Psoas muscle (tissue), 8 donors: ENCODE results near the gene MOK. TPM values are rescaled to one million over a fixed set of nuclear protein-coding genes. Genes with fewer than 3 reads are reported as not detected.

ENCODE experiments used
- ATAC-seq, 4 donors: fragments of 200-7000 bp; cut with Tn5 transposase; one replicate each; pipeline ENCODE4 v1.9.1; 2020; ENCODE audit warnings: moderate library complexity in 3 of 4, mild to moderate bottlenecking in 2 of 4
- DNase-seq, 2 donors: peaks; one replicate each; pipeline ENCODE4 v3.0.0-alpha.2; 2020
- H3K27ac ChIP-seq: fragments of 200-600 bp; one replicate; pipeline ENCODE4 v1.8.0; 2022
- H3K27me3 ChIP-seq, 3 donors: fragments of 200-600 bp in 1 of 3; one replicate each; pipeline versions ENCODE4 v1.6.1 to v1.8.0; 2013 to 2022; ENCODE audit warnings: low read length in 2 of 3, mild to moderate bottlenecking in 2 of 3, moderate library complexity in 1 of 3; ENCODE audit not compliant: insufficient read depth in 3 of 3
- H3K36me3 ChIP-seq, 2 donors: fragments of 200-600 bp in 1 of 2; one replicate each; pipeline versions ENCODE4 v1.6.1 to v1.8.0; 2013 to 2022; ENCODE audit warnings: low read depth in 1 of 2, mild to moderate bottlenecking in 1 of 2, moderate library complexity in 1 of 2; ENCODE audit not compliant: insufficient read depth in 1 of 2
- H3K4me1 ChIP-seq: fragments of 200-600 bp; one replicate; pipeline ENCODE4 v1.8.0; 2022
- H3K4me3 ChIP-seq: fragments of 200-600 bp; one replicate; pipeline ENCODE4 v1.8.0; 2022; ENCODE audit warnings: mild to moderate bottlenecking
- H3K9me3 ChIP-seq: fragments of 200-600 bp; one replicate; pipeline ENCODE4 v1.8.0; 2022
- CTCF ChIP-seq: fragments of 200-600 bp; IDR thresholded peaks from one replicate; pipeline ENCODE4 v1.8.0; 2022; ENCODE audit warnings: antibody characterized with exemption
- WGBS, 3 donors: extraction: QIAGEN DNeasy Blood & Tissue Kit; methylation state at CpG; one replicate each; pipeline versions ENCODE4 v1.1.6 to v1.1.7; 2013; 5-methylcytosine and 5-hydroxymethylcytosine counted together
- intact Hi-C, 2 donors: fragments of 100-400 bp; cut with DNase I; formaldehyde crosslinking; loops; one replicate each; pipeline versions ENCODE4 v1.11.0 to v1.14.2; 2022
- polyA plus RNA-seq, 3 donors: library from polyadenylated mRNA; stranded (reverse); fragments of 200-250 nt; gene quantifications; one replicate each; pipeline ENCODE4 v1.2.3, GENCODE V29; 2013
- total RNA-seq, 4 donors: library from RNA; stranded (reverse); fragmentation: NEBNext Ultra II Directional in 2 of 4; extraction: Animal tissue kit (Norgen Biotek cat#: 25700) in 2 of 4; gene quantifications; one replicate each; pipeline versions ENCODE4 v1.2.1 to v1.2.4, GENCODE V29; 2021 to 2023
- donor health status: healthy with polysubstance abuse.
- donor health status: DM: no; HTN: no; CAD: no; lungs with moderate emphysema.
- donor health status: Bipolar disorder and iron deficiency.
- donor health status: healthy.
- donor health status: DM: yes; HTN: yes; CAD: no.
- donor health status: DM: no; HTN: no; CAD: no.
- donor health status: DM: no; HTN: no; CAD: no.
- donor health status: DM: yes; HTN: yes; CAD: no.

MOK gene
- total and polyA plus RNA-seq, 7 donors = 1.8 to 11.1 (median 3.4) TPM

- no peak for TF ChIP-seq CTCF
- ATAC-seq (peak in 1 of 4 donors; percentile 30), DNase-seq (peak in 1 of 2 donors; percentile 53)
- 65 to 69% (median 66%) methylated on average over 27 of the region's 27 CpGs for WGBS, 3 donors
- H3K9me3 ChIP-seq = no peaks in the 10 kb centered on the region
- H3K4me3 ChIP-seq = no peak overlapping the region
- H3K4me1 ChIP-seq = no peaks in the 10 kb centered on the region
- H3K36me3 ChIP-seq = peaks cover 0 to 29% of the 10 kb centered on the region in 2 donors
- intact Hi-C loops = no loop called here
- H3K27ac ChIP-seq = no peak overlapping the region
- no peaks in the 10 kb centered on the region for H3K27me3 ChIP-seq
Measured at GRCh38 chr14:102226356-102227125, 78.4 kb downstream of the MOK start.

- TF ChIP-seq CTCF = no peak
Measured at GRCh38 chr14:102225936-102226335, 79.0 kb downstream of the MOK start.

GRCh38 chr14:102225386-102225785 is 79.6 kb downstream of the MOK start:
- ATAC-seq (no peak), DNase-seq (no peak)
- Histone ChIP-seq H3K4me3 (no peak overlapping the region), H3K27ac (no peak overlapping the region), H3K9me3 (no peaks in the 10 kb centered on the region), H3K36me3 (peaks cover 0 to 29% of the 10 kb centered on the region in 2 donors), H3K4me1 (no peaks in the 10 kb centered on the region), H3K27me3 (no peaks in the 10 kb centered on the region)
- no peak for TF ChIP-seq CTCF
- 82 to 91% (median 86%) methylated on average over 7 of the region's 7 CpGs for WGBS, 3 donors
- intact Hi-C loops = no loop called here

More at GRCh38 chr14:102225936-102226335, 79.0 kb downstream of the MOK start:
- intact Hi-C loops = no loop called here
- no peak overlapping the region for H3K27ac ChIP-seq
- peaks cover 0 to 29% of the 10 kb centered on the region in 2 donors for H3K36me3 ChIP-seq
- H3K9me3 ChIP-seq = no peaks in the 10 kb centered on the region
- no peak for DNase-seq
- H3K4me1 ChIP-seq = no peaks in the 10 kb centered on the region
- H3K27me3 ChIP-seq = no peaks in the 10 kb centered on the region
- peak in 1 of 4 donors; percentile 26 for ATAC-seq
- no peak overlapping the region for H3K4me3 ChIP-seq
- 61 to 70% (median 67%) methylated on average over 15 of the region's 15 CpGs for WGBS, 3 donors

GRCh38 chr14:102223682-102224081 is 81.3 kb downstream of the MOK start:
- peaks cover under 1% of the 10 kb centered on the region for H3K4me1 ChIP-seq
- no peaks in the 10 kb centered on the region for H3K27me3 ChIP-seq
- no peak for ATAC-seq
- WGBS, 3 donors = 52 to 81% (median 61%) methylated on average over 6 of the region's 6 CpGs
- no peak overlapping the region for H3K27ac ChIP-seq
- no peaks in the 10 kb centered on the region for H3K9me3 ChIP-seq
- H3K4me3 ChIP-seq = no peak overlapping the region
- H3K36me3 ChIP-seq = peaks cover 0 to 29% of the 10 kb centered on the region in 2 donors
- no peak for DNase-seq
- TF ChIP-seq CTCF = no peak
- intact Hi-C loops = no loop called here
